Measurements from ENCODE around the gene ZBTB7B. TPM values are rescaled to one million over a fixed set of nuclear protein-coding genes. Genes with fewer than 3 reads are reported as not detected.
A peak's percentile ranks its signal among the peaks of the same experiment; 100 is the strongest.

ZBTB7B gene
- polyA plus RNA-seq, 6 donors from 2014 or later, result 2.2 to 5.5 (median 2.7) TPM; not detected in 1

GRCh38 chr1:155038602-155039307, 36.2 kb downstream of the ZBTB7B start:
- H3K9me3 Mint-ChIP-seq, result no peaks in the 10 kb centered on the region
- peaks cover 9 to 28% (median 19%) of the 10 kb centered on the region in 3 donors for H3K27me3 Mint-ChIP-seq
- peak overlapping the region in 1 of 6 donors; percentile 62 for H3K27ac Mint-ChIP-seq
- DNase-seq (no peak), ATAC-seq (ENCODE audit: low read depth in 2 of 2) (no peak)
- no peaks in the 10 kb centered on the region for H3K4me1 Mint-ChIP-seq
- H3K4me3 Mint-ChIP-seq, result no peak overlapping the region
- no peaks in the 10 kb centered on the region for H3K36me3 Mint-ChIP-seq

- Mint-ChIP-seq H3K9me3 (no peaks in the 10 kb centered on the region), H3K4me3 (no peak overlapping the region), H3K27me3 (peaks cover 9 to 28% (median 19%) of the 10 kb centered on the region in 3 donors), H3K27ac (no peak overlapping the region), H3K4me1 (peaks cover 0 to under 1% (median 0%) of the 10 kb centered on the region in 3 donors), H3K36me3 (no peaks in the 10 kb centered on the region)
- DNase-seq (no peak), ATAC-seq (ENCODE audit: low read depth in 2 of 2) (no peak)
Observed at GRCh38 chr1:155039308-155039669, 36.7 kb downstream of the ZBTB7B start.

GRCh38 chr1:155040358-155041093, 37.9 kb downstream of the ZBTB7B start:
- no peak overlapping the region for H3K4me3 Mint-ChIP-seq
- no peaks in the 10 kb centered on the region for H3K9me3 Mint-ChIP-seq
- DNase-seq, result no peak
- H3K27me3 Mint-ChIP-seq, result peaks cover 9 to 19% (median 18%) of the 10 kb centered on the region in 3 donors
- no peak overlapping the region for H3K27ac Mint-ChIP-seq
- H3K4me1 Mint-ChIP-seq, result peaks cover 8 to 10% (median 10%) of the 10 kb centered on the region in 3 donors
- ATAC-seq (ENCODE audit: low read depth in 2 of 2), result no peak
- H3K36me3 Mint-ChIP-seq, result no peaks in the 10 kb centered on the region

- DNase-seq (no peak), ATAC-seq (ENCODE audit: low read depth in 2 of 2) (no peak)
- H3K4me3 Mint-ChIP-seq, result no peak overlapping the region
- H3K9me3 Mint-ChIP-seq, result no peaks in the 10 kb centered on the region
- no peaks in the 10 kb centered on the region for H3K36me3 Mint-ChIP-seq
- H3K27ac Mint-ChIP-seq, result no peak overlapping the region
- H3K27me3 Mint-ChIP-seq, result peaks cover 9 to 23% (median 19%) of the 10 kb centered on the region in 3 donors
- peaks cover 8 to 11% (median 10%) of the 10 kb centered on the region in 3 donors for H3K4me1 Mint-ChIP-seq
Observed at GRCh38 chr1:155042789-155043188, 40.2 kb downstream of the ZBTB7B start.

- Mint-ChIP-seq H3K4me1 (peaks cover 8 to 11% (median 10%) of the 10 kb centered on the region in 3 donors), H3K27me3 (peaks cover 5 to 19% (median 18%) of the 10 kb centered on the region in 3 donors), H3K27ac (no peak overlapping the region), H3K4me3 (no peak overlapping the region), H3K9me3 (no peaks in the 10 kb centered on the region), H3K36me3 (no peaks in the 10 kb centered on the region)
- no peak for DNase-seq
- ATAC-seq (ENCODE audit: low read depth in 2 of 2), result no peak
Observed at GRCh38 chr1:155043301-155043702, 40.7 kb downstream of the ZBTB7B start.

GRCh38 chr1:155043793-155044192, 41.2 kb downstream of the ZBTB7B start:
- Mint-ChIP-seq H3K36me3 (no peaks in the 10 kb centered on the region), H3K27ac (no peak overlapping the region), H3K4me1 (peaks cover 8 to 11% (median 10%) of the 10 kb centered on the region in 3 donors), H3K27me3 (peaks cover 0 to 14% (median 13%) of the 10 kb centered on the region in 3 donors), H3K9me3 (no peaks in the 10 kb centered on the region), H3K4me3 (no peak overlapping the region)
- DNase-seq, result no peak
- no peak for ATAC-seq (ENCODE audit: low read depth in 2 of 2)

- Mint-ChIP-seq H3K4me3 (no peak overlapping the region), H3K36me3 (no peaks in the 10 kb centered on the region), H3K9me3 (no peaks in the 10 kb centered on the region), H3K27ac (no peak overlapping the region), H3K4me1 (peaks cover 8 to 11% (median 10%) of the 10 kb centered on the region in 3 donors), H3K27me3 (peaks cover 0 to 8% (median 7%) of the 10 kb centered on the region in 3 donors)
- ATAC-seq (ENCODE audit: low read depth in 2 of 2) (no peak), DNase-seq (no peak)
Observed at GRCh38 chr1:155044365-155044764, 41.8 kb downstream of the ZBTB7B start.

- DNase-seq (peak; percentile 59), ATAC-seq (ENCODE audit: low read depth in 2 of 2) (peak; percentile 93 to 96)
- no peaks in the 10 kb centered on the region for H3K36me3 Mint-ChIP-seq
- H3K4me1 Mint-ChIP-seq, result peaks cover 8 to 17% (median 10%) of the 10 kb centered on the region in 3 donors
- H3K27ac Mint-ChIP-seq, result peak overlapping the region in 1 of 6 donors; percentile 53
- no peaks in the 10 kb centered on the region for H3K9me3 Mint-ChIP-seq
- H3K27me3 Mint-ChIP-seq, result peaks cover 0 to 6% (median 6%) of the 10 kb centered on the region in 3 donors
- H3K4me3 Mint-ChIP-seq, result peak overlapping the region in 2 of 8 donors; percentile 25 to 78
Observed at GRCh38 chr1:155044812-155045657, 42.4 kb downstream of the ZBTB7B start.

GRCh38 chr1:155048449-155049334, 46.1 kb downstream of the ZBTB7B start:
- Mint-ChIP-seq H3K27me3 (peaks cover 0 to 6% (median 0%) of the 10 kb centered on the region in 3 donors), H3K27ac (no peak overlapping the region), H3K4me3 (peak overlapping the region in 4 of 8 donors; percentile 25 to 79 (median 63)), H3K9me3 (no peaks in the 10 kb centered on the region), H3K4me1 (peaks cover 25 to 41% (median 37%) of the 10 kb centered on the region in 3 donors), H3K36me3 (no peaks in the 10 kb centered on the region)
- ATAC-seq (ENCODE audit: low read depth in 2 of 2) (no peak), DNase-seq (no peak)

GRCh38 chr1:155049651-155050559, 47.3 kb downstream of the ZBTB7B start:
- H3K27me3 Mint-ChIP-seq, result peaks cover 0 to 6% (median 0%) of the 10 kb centered on the region in 3 donors
- H3K4me3 Mint-ChIP-seq, result peak overlapping the region; percentile 79 to 93 (median 90)
- H3K4me1 Mint-ChIP-seq, result peaks cover 19 to 34% (median 31%) of the 10 kb centered on the region in 3 donors
- H3K27ac Mint-ChIP-seq, result peak overlapping the region in 1 of 6 donors; percentile 54
- ATAC-seq (ENCODE audit: low read depth in 2 of 2) (no peak), DNase-seq (no peak)
- H3K9me3 Mint-ChIP-seq, result no peaks in the 10 kb centered on the region
- H3K36me3 Mint-ChIP-seq, result no peaks in the 10 kb centered on the region

- Mint-ChIP-seq H3K4me3 (peak within 1 kb of the TSS; percentile 83 to 94 (median 92)), H3K9me3 (no peaks in the 10 kb centered on the region), H3K27ac (peak within 1 kb of the TSS; percentile 54 to 87 (median 81)), H3K36me3 (no peaks in the 10 kb centered on the region), H3K27me3 (peaks cover 0 to 6% (median 0%) of the 10 kb centered on the region in 3 donors), H3K4me1 (peaks cover 17 to 29% (median 28%) of the 10 kb centered on the region in 3 donors)
- peak; percentile 73 for DNase-seq
- ATAC-seq (ENCODE audit: low read depth in 2 of 2), result peak; percentile 74 to 78
Observed at GRCh38 chr1:155050560-155051341, 48.1 kb downstream of the ZBTB7B start, which contains the start of gene ADAM15. ADAM15 (plus strand) TSS chr1:155051316; CDS start chr1:155051387, 71 bp downstream.

All from naive B cell (primary cell).